Measurements from ENCODE around the gene TMCC3.

DNA sequence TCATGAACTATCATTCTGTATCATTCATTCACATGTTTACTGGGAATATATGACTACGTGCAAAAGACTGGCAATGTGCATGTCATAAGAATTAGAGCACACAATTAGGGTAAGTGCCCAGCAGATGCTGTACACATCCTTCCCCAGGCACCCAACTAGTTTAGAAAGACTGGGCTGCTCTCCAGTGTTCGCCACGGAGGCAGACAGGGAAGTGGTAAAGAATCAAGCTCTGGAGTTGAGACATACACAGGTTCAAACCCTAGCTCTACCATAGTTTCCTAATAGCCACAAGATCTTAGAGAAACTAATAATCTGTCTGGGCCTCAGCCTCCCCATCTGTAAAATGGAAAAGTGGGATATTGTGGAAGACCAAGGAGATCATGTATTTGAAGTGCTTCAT is 6.8 kb downstream of the TMCC3 start:
- TF ChIP-seq, protein P1, sequence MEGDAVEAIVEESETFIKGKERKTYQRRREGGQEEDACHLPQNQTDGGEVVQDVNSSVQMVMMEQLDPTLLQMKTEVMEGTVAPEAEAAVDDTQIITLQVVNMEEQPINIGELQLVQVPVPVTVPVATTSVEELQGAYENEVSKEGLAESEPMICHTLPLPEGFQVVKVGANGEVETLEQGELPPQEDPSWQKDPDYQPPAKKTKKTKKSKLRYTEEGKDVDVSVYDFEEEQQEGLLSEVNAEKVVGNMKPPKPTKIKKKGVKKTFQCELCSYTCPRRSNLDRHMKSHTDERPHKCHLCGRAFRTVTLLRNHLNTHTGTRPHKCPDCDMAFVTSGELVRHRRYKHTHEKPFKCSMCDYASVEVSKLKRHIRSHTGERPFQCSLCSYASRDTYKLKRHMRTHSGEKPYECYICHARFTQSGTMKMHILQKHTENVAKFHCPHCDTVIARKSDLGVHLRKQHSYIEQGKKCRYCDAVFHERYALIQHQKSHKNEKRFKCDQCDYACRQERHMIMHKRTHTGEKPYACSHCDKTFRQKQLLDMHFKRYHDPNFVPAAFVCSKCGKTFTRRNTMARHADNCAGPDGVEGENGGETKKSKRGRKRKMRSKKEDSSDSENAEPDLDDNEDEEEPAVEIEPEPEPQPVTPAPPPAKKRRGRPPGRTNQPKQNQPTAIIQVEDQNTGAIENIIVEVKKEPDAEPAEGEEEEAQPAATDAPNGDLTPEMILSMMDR (IDR thresholded peaks at IDR 0.05), result no peak
- TF ChIP-seq POLR2A (IDR thresholded peaks at IDR 0.05), result no peak

All from prostate gland (tissue), 2 donors.